ENCODE data around the gene BAZ2A. TPM values are rescaled to one million over a fixed set of nuclear protein-coding genes. Genes with fewer than 3 reads are reported as not detected.

Gene BAZ2A
- total RNA-seq, 1 donor = 49.6 TPM

DNA sequence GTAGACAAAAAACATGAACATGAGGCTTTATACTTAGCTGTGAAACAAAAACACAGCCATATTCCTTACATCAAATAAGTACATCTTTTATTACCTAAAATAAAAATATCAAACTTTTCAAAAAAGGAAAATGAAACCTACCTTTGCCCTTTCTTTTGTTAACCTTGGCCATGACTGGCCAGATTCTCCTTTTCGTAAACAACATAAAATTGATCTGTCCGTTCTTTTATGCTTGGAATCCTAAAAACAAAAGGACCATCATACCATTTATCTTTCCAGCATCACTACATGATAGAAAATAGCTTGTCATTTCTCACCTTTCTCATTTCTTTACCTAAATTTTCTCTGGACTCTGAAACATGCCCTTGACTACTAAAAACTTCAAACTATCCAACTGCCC, 41.5 kb upstream of the BAZ2A start:
- H4K20me1 ChIP-seq (ENCODE audit: insufficient read depth, low read length) = peaks cover 16% of the 10 kb centered on the region

DNA sequence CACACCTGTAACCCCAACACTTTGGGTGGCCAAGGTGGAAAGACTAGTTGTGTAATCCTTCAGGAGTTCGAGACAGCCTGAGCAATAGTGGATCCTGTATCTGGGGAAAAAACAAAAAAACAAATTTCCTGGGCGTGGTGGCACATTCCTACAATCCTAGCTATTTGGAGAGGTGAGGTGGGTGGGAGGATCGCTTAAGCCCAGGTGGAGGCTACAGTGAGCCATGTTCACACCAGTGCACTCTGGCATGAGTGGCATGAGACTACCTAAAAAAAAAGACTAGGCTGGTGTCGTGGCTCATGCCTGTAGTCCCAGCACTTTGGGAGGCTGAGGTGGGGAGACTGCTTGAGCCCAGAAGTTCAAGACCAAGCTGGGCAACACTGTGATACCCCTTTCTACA, 40.7 kb upstream of the BAZ2A start:
- Histone ChIP-seq H3K79me2 (ENCODE audit: insufficient read depth, low read length) (peaks cover 75% of the 10 kb centered on the region), H2AFZ (ENCODE audit: low read length) (no peak overlapping the region), H3K27ac (ENCODE audit: low read depth, low read length) (no peak overlapping the region), H3K4me1 (ENCODE audit: insufficient read depth, low read length) (no peaks in the 10 kb centered on the region), H3K9me3 (ENCODE audit: low read depth, low read length) (no peaks in the 10 kb centered on the region), H3K36me3 (ENCODE audit: insufficient read depth, low read length) (peaks cover 66% of the 10 kb centered on the region), H3K4me3 (ENCODE audit: insufficient read depth, low read length) (no peak overlapping the region), H3K27me3 (ENCODE audit: insufficient read depth, low read length) (no peaks in the 10 kb centered on the region), H4K20me1 (ENCODE audit: insufficient read depth, low read length) (peaks cover 16% of the 10 kb centered on the region), H3K4me2 (ENCODE audit: insufficient read depth, low read length) (no peak overlapping the region)
- DNase-seq (ENCODE audit: insufficient read length, low spot score, missing footprints) = no peak
- TF ChIP-seq, protein P1, sequence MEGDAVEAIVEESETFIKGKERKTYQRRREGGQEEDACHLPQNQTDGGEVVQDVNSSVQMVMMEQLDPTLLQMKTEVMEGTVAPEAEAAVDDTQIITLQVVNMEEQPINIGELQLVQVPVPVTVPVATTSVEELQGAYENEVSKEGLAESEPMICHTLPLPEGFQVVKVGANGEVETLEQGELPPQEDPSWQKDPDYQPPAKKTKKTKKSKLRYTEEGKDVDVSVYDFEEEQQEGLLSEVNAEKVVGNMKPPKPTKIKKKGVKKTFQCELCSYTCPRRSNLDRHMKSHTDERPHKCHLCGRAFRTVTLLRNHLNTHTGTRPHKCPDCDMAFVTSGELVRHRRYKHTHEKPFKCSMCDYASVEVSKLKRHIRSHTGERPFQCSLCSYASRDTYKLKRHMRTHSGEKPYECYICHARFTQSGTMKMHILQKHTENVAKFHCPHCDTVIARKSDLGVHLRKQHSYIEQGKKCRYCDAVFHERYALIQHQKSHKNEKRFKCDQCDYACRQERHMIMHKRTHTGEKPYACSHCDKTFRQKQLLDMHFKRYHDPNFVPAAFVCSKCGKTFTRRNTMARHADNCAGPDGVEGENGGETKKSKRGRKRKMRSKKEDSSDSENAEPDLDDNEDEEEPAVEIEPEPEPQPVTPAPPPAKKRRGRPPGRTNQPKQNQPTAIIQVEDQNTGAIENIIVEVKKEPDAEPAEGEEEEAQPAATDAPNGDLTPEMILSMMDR (IDR thresholded peaks at IDR 0.05; ENCODE audit: extremely low read depth, low read depth, low read length) = no peak

More for the DNA sequence above, 41.5 kb upstream of the BAZ2A start:
- H2AFZ ChIP-seq (ENCODE audit: low read length) = no peak overlapping the region
- H3K4me2 ChIP-seq (ENCODE audit: insufficient read depth, low read length) = no peak overlapping the region
- peaks cover 83% of the 10 kb centered on the region for H3K79me2 ChIP-seq (ENCODE audit: insufficient read depth, low read length)
- peaks cover 58% of the 10 kb centered on the region for H3K36me3 ChIP-seq (ENCODE audit: insufficient read depth, low read length)
- no peaks in the 10 kb centered on the region for H3K9me3 ChIP-seq (ENCODE audit: low read depth, low read length)
- no peaks in the 10 kb centered on the region for H3K27me3 ChIP-seq (ENCODE audit: insufficient read depth, low read length)
- TF ChIP-seq, protein P1 (IDR thresholded peaks at IDR 0.05; ENCODE audit: extremely low read depth, low read depth, low read length) = no peak
- H3K27ac ChIP-seq (ENCODE audit: low read depth, low read length) = no peak overlapping the region
- DNase-seq (ENCODE audit: insufficient read length, low spot score, missing footprints) = no peak
- H3K4me1 ChIP-seq (ENCODE audit: insufficient read depth, low read length) = no peaks in the 10 kb centered on the region
- no peak overlapping the region for H3K4me3 ChIP-seq (ENCODE audit: insufficient read depth, low read length)

DNA sequence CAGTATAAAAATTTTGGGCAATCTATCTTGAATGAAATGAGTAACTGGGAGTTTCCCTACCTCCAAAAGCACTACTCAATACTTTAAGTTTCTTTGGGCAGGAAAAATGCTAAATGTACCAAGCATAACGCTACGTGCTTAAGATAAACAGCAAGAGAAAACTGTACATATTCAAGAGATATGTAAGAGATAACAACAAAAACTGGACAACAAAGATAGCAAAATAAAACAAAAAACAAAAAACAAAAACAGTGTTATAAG, 38.0 kb upstream of the BAZ2A start:
- Histone ChIP-seq H3K27ac (ENCODE audit: low read depth, low read length) (no peak overlapping the region), H3K27me3 (ENCODE audit: insufficient read depth, low read length) (no peaks in the 10 kb centered on the region), H3K79me2 (ENCODE audit: insufficient read depth, low read length) (peaks cover 55% of the 10 kb centered on the region), H3K4me1 (ENCODE audit: insufficient read depth, low read length) (no peaks in the 10 kb centered on the region), H2AFZ (ENCODE audit: low read length) (no peak overlapping the region), H3K4me2 (ENCODE audit: insufficient read depth, low read length) (no peak overlapping the region), H3K4me3 (ENCODE audit: insufficient read depth, low read length) (no peak overlapping the region), H3K36me3 (ENCODE audit: insufficient read depth, low read length) (peaks cover 82% of the 10 kb centered on the region), H3K9me3 (ENCODE audit: low read depth, low read length) (no peaks in the 10 kb centered on the region), H4K20me1 (ENCODE audit: insufficient read depth, low read length) (peaks cover 9% of the 10 kb centered on the region)
- TF ChIP-seq, protein P1 (IDR thresholded peaks at IDR 0.05; ENCODE audit: extremely low read depth, low read depth, low read length) = no peak
- DNase-seq (ENCODE audit: insufficient read length, low spot score, missing footprints) = no peak

DNA sequence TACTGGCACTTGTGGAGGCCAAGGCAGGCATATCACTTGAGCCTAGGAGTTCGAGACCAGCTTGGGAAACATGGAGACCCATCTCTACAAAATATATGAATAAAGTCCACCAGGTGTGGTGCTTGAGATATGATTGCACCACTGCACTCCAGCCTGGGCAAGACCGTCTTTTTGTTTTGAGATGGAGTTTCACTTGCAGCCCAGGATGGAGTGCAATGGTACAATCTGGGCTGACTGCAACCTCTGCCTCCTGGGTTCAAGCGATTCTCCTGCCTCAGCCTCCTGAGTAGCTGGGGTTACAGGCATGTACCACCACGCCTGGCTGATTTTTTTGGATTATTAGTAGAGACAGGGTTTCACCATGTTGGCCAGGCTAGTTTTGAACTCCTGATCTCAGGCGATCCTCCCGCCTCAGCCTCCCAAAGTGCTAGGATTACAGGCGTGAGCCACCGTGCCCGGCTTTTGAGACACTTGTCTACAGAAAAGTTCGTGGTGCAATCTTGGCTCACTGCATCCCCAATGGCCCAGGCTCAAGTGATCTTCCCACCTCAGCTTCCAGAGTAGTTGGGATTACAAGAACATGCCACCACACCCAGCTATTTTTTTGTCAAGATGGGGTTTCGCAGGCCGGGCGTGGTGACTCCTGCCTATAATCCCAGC, 32.0 kb upstream of the BAZ2A start:
- Histone ChIP-seq H2AFZ (ENCODE audit: low read length) (no peak overlapping the region), H3K4me1 (ENCODE audit: insufficient read depth, low read length) (no peaks in the 10 kb centered on the region), H3K36me3 (ENCODE audit: insufficient read depth, low read length) (peaks cover 35% of the 10 kb centered on the region), H4K20me1 (ENCODE audit: insufficient read depth, low read length) (no peaks in the 10 kb centered on the region), H3K4me2 (ENCODE audit: insufficient read depth, low read length) (no peak overlapping the region), H3K9me3 (ENCODE audit: low read depth, low read length) (no peaks in the 10 kb centered on the region), H3K79me2 (ENCODE audit: insufficient read depth, low read length) (peaks cover 6% of the 10 kb centered on the region), H3K27me3 (ENCODE audit: insufficient read depth, low read length) (no peaks in the 10 kb centered on the region), H3K4me3 (ENCODE audit: insufficient read depth, low read length) (no peak overlapping the region), H3K27ac (ENCODE audit: low read depth, low read length) (no peak overlapping the region)
- TF ChIP-seq, protein P1 (IDR thresholded peaks at IDR 0.05; ENCODE audit: extremely low read depth, low read depth, low read length) = no peak
- DNase-seq (ENCODE audit: insufficient read length, low spot score, missing footprints) = no peak

All from osteoblast (primary cell).